Measurements from ENCODE around the gene MAB21L4.

The MAB21L4 gene

GRCh38 chr2:240873098-240873788 is 22.7 kb downstream of the MAB21L4 start:
- Histone ChIP-seq H3K27me3 (ENCODE audit: control insufficient read depth, insufficient read depth, low read length) (no peaks in the 10 kb centered on the region), H3K9ac (ENCODE audit: low read length) (no peak overlapping the region), H3K4me3 (ENCODE audit: low read length) (no peak overlapping the region), H3K27ac (ENCODE audit: low read depth, low read length) (no peak overlapping the region), H3K4me1 (ENCODE audit: control insufficient read depth, insufficient read depth, low read length) (no peaks in the 10 kb centered on the region), H3K36me3 (ENCODE audit: control insufficient read depth, insufficient read depth, low read length) (no peaks in the 10 kb centered on the region)

GRCh38 chr2:240872317-240873097 is 23.4 kb downstream of the MAB21L4 start:
- Histone ChIP-seq H3K4me1 (ENCODE audit: control insufficient read depth, insufficient read depth, low read length) (no peaks in the 10 kb centered on the region), H3K36me3 (ENCODE audit: control insufficient read depth, insufficient read depth, low read length) (no peaks in the 10 kb centered on the region), H3K27me3 (ENCODE audit: control insufficient read depth, insufficient read depth, low read length) (no peaks in the 10 kb centered on the region), H3K9ac (ENCODE audit: low read length) (no peak overlapping the region), H3K4me3 (ENCODE audit: low read length) (no peak overlapping the region), H3K27ac (ENCODE audit: low read depth, low read length) (no peak overlapping the region)

- H3K27ac ChIP-seq (ENCODE audit: low read depth, low read length): no peak overlapping the region
- H3K4me1 ChIP-seq (ENCODE audit: control insufficient read depth, insufficient read depth, low read length): no peaks in the 10 kb centered on the region
- no peaks in the 10 kb centered on the region for H3K27me3 ChIP-seq (ENCODE audit: control insufficient read depth, insufficient read depth, low read length)
- H3K36me3 ChIP-seq (ENCODE audit: control insufficient read depth, insufficient read depth, low read length): no peaks in the 10 kb centered on the region
- no peak overlapping the region for H3K9ac ChIP-seq (ENCODE audit: low read length)
- H3K4me3 ChIP-seq (ENCODE audit: low read length): no peak overlapping the region
These were observed 24.6 kb downstream of the MAB21L4 start for GRCh38 chr2:240871071-240871958.

- Histone ChIP-seq H3K4me1 (ENCODE audit: control insufficient read depth, insufficient read depth, low read length) (no peaks in the 10 kb centered on the region), H3K9ac (ENCODE audit: low read length) (no peak overlapping the region)
These were observed 25.7 kb downstream of the MAB21L4 start for GRCh38 chr2:240869956-240870875.

GRCh38 chr2:240869109-240869955 is 26.6 kb downstream of the MAB21L4 start:
- Histone ChIP-seq H3K27ac (ENCODE audit: low read depth, low read length) (no peak overlapping the region), H3K4me1 (ENCODE audit: control insufficient read depth, insufficient read depth, low read length) (no peaks in the 10 kb centered on the region), H3K9ac (ENCODE audit: low read length) (no peak overlapping the region), H3K27me3 (ENCODE audit: control insufficient read depth, insufficient read depth, low read length) (no peaks in the 10 kb centered on the region), H3K4me3 (ENCODE audit: low read length) (no peak overlapping the region), H3K36me3 (ENCODE audit: control insufficient read depth, insufficient read depth, low read length) (no peaks in the 10 kb centered on the region)

More at GRCh38 chr2:240869956-240870875, 25.7 kb downstream of the MAB21L4 start:
- Histone ChIP-seq H3K36me3 (ENCODE audit: control insufficient read depth, insufficient read depth, low read length) (no peaks in the 10 kb centered on the region), H3K27ac (ENCODE audit: low read depth, low read length) (no peak overlapping the region), H3K4me3 (ENCODE audit: low read length) (no peak overlapping the region), H3K27me3 (ENCODE audit: control insufficient read depth, insufficient read depth, low read length) (no peaks in the 10 kb centered on the region)

GRCh38 chr2:240868286-240869108 is 27.5 kb downstream of the MAB21L4 start, which contains the start of gene AGXT:
TSS of gene AGXT (plus strand) at chr2:240868824. CDS start at chr2:240868866, 42 bp downstream.
- H3K9ac ChIP-seq (ENCODE audit: low read length): no peak within 1 kb of the TSS
- H3K36me3 ChIP-seq (ENCODE audit: control insufficient read depth, insufficient read depth, low read length): no peaks in the 10 kb centered on the region
- no peak within 1 kb of the TSS for H3K4me3 ChIP-seq (ENCODE audit: low read length)
- H3K27ac ChIP-seq (ENCODE audit: low read depth, low read length): no peak within 1 kb of the TSS
- H3K4me1 ChIP-seq (ENCODE audit: control insufficient read depth, insufficient read depth, low read length): no peaks in the 10 kb centered on the region
- no peaks in the 10 kb centered on the region for H3K27me3 ChIP-seq (ENCODE audit: control insufficient read depth, insufficient read depth, low read length)

GRCh38 chr2:240865391-240865790 is 30.6 kb downstream of the MAB21L4 start:
- no peaks in the 10 kb centered on the region for H3K27me3 ChIP-seq (ENCODE audit: control insufficient read depth, insufficient read depth, low read length)
- no peaks in the 10 kb centered on the region for H3K4me1 ChIP-seq (ENCODE audit: control insufficient read depth, insufficient read depth, low read length)
- H3K36me3 ChIP-seq (ENCODE audit: control insufficient read depth, insufficient read depth, low read length): no peaks in the 10 kb centered on the region
- no peak overlapping the region for H3K4me3 ChIP-seq (ENCODE audit: low read length)
- H3K9ac ChIP-seq (ENCODE audit: low read length): no peak overlapping the region
- no peak overlapping the region for H3K27ac ChIP-seq (ENCODE audit: low read depth, low read length)

- H3K9ac ChIP-seq (ENCODE audit: low read length): no peak overlapping the region
- no peaks in the 10 kb centered on the region for H3K4me1 ChIP-seq (ENCODE audit: control insufficient read depth, insufficient read depth, low read length)
- no peaks in the 10 kb centered on the region for H3K27me3 ChIP-seq (ENCODE audit: control insufficient read depth, insufficient read depth, low read length)
These were observed 31.5 kb downstream of the MAB21L4 start for GRCh38 chr2:240864475-240864874.

GRCh38 chr2:240861547-240861946 is 34.4 kb downstream of the MAB21L4 start:
- Histone ChIP-seq H3K27ac (ENCODE audit: low read depth, low read length) (no peak overlapping the region), H3K4me3 (ENCODE audit: low read length) (no peak overlapping the region), H3K4me1 (ENCODE audit: control insufficient read depth, insufficient read depth, low read length) (no peaks in the 10 kb centered on the region), H3K9ac (ENCODE audit: low read length) (no peak overlapping the region), H3K36me3 (ENCODE audit: control insufficient read depth, insufficient read depth, low read length) (no peaks in the 10 kb centered on the region), H3K27me3 (ENCODE audit: control insufficient read depth, insufficient read depth, low read length) (no peaks in the 10 kb centered on the region)

More at GRCh38 chr2:240864475-240864874, 31.5 kb downstream of the MAB21L4 start:
- no peaks in the 10 kb centered on the region for H3K36me3 ChIP-seq (ENCODE audit: control insufficient read depth, insufficient read depth, low read length)
- no peak overlapping the region for H3K4me3 ChIP-seq (ENCODE audit: low read length)
- H3K27ac ChIP-seq (ENCODE audit: low read depth, low read length): no peak overlapping the region

GRCh38 chr2:240858871-240859270 is 37.1 kb downstream of the MAB21L4 start:
- H3K27ac ChIP-seq (ENCODE audit: low read depth, low read length): no peak overlapping the region
- H3K27me3 ChIP-seq (ENCODE audit: control insufficient read depth, insufficient read depth, low read length): no peaks in the 10 kb centered on the region
- no peaks in the 10 kb centered on the region for H3K36me3 ChIP-seq (ENCODE audit: control insufficient read depth, insufficient read depth, low read length)
- no peak overlapping the region for H3K4me3 ChIP-seq (ENCODE audit: low read length)
- no peak overlapping the region for H3K9ac ChIP-seq (ENCODE audit: low read length)
- no peaks in the 10 kb centered on the region for H3K4me1 ChIP-seq (ENCODE audit: control insufficient read depth, insufficient read depth, low read length)
